Keratinocyte (primary cell): ENCODE data around the gene MTMR4. TPM values are rescaled to one million over a fixed set of nuclear protein-coding genes. Genes with fewer than 3 reads are reported as not detected.

ENCODE experiments used
- DNase-seq: peaks from one replicate; pipeline ENCODE4 v3.0.0-alpha.2; 2011; ENCODE audit warnings: low read depth, missing footprints, low spot score
- FAIRE-seq: peaks from 2 replicates; lab custom pipeline; 2011; peaks lifted over from hg19 to GRCh38; lab: Jason Lieb, UNC
- H2AFZ ChIP-seq: 2 replicates; pipeline ENCODE4 v1.6.0; 2012; ENCODE audit warnings: low read length, control low read depth, inconsistent platforms; ENCODE audit not compliant: control insufficient read depth
- H3K27ac ChIP-seq: 2 replicates; pipeline ENCODE4 v1.5.1; 2011; ENCODE audit warnings: low read length; ENCODE audit not compliant: control insufficient read depth, insufficient read depth
- H3K27me3 ChIP-seq: 3 replicates; pipeline ENCODE4 v1.6.0; 2011; ENCODE audit warnings: low read length; ENCODE audit not compliant: control insufficient read depth, insufficient read depth; ENCODE audit errors: extremely low read depth
- H3K36me3 ChIP-seq, 2 experiments: 2 replicates in 1 of 2; 3 replicates in 1 of 2; pipeline ENCODE4 v1.5.1; 2011; ENCODE audit warnings: low read length in 2 of 2, mild to moderate bottlenecking in 1 of 2; ENCODE audit not compliant: control insufficient read depth in 2 of 2, insufficient read depth in 2 of 2; ENCODE audit errors: extremely low read depth in 1 of 2
- H3K4me1 ChIP-seq: 3 replicates; pipeline ENCODE4 v1.5.1; 2011; ENCODE audit warnings: low read length; ENCODE audit not compliant: control insufficient read depth, insufficient read depth; ENCODE audit errors: extremely low read depth
- H3K4me2 ChIP-seq: 3 replicates; pipeline ENCODE4 v1.6.0; 2011; ENCODE audit warnings: low read depth, low read length; ENCODE audit not compliant: control insufficient read depth, insufficient read depth; ENCODE audit errors: extremely low read depth
- H3K4me3 ChIP-seq, 3 experiments: fragments of 200-600 bp in 1 of 3; sonication (generic) in 1 of 3; 2 replicates in 2 of 3; 3 replicates in 1 of 3; pipeline ENCODE4 v1.5.1; 2011 to 2016; ENCODE audit warnings: low read length in 3 of 3, mild to moderate bottlenecking in 3 of 3, control low read depth in 2 of 3, inconsistent platforms in 1 of 3, low read depth in 1 of 3, mixed read lengths in 1 of 3, mixed run types in 1 of 3, moderate library complexity in 1 of 3; ENCODE audit not compliant: control insufficient read depth in 2 of 3, insufficient read depth in 2 of 3; ENCODE audit errors: extremely low read depth in 1 of 3
- H3K79me2 ChIP-seq: 2 replicates; pipeline ENCODE4 v1.6.0; 2012; ENCODE audit warnings: low read length; ENCODE audit not compliant: control insufficient read depth, insufficient read depth
- H3K9ac ChIP-seq: 3 replicates; pipeline ENCODE4 v1.6.0; 2011; ENCODE audit warnings: low read length; ENCODE audit not compliant: control insufficient read depth, insufficient read depth; ENCODE audit errors: extremely low read depth
- H3K9me1 ChIP-seq: 3 replicates; pipeline ENCODE4 v1.6.0; 2011; ENCODE audit warnings: low read length; ENCODE audit not compliant: control insufficient read depth, insufficient read depth; ENCODE audit errors: extremely low read depth
- H3K9me3 ChIP-seq: 2 replicates; pipeline ENCODE4 v1.5.1; 2012; ENCODE audit warnings: low read depth, low read length; ENCODE audit not compliant: control insufficient read depth
- H4K20me1 ChIP-seq: 3 replicates; pipeline ENCODE4 v1.6.0; 2011; ENCODE audit warnings: low read length; ENCODE audit not compliant: control insufficient read depth, insufficient read depth; ENCODE audit errors: extremely low read depth
- CTCF ChIP-seq, 3 experiments: IDR thresholded peaks in 1 of 3; conservative IDR thresholded peaks in 1 of 3; optimal IDR thresholded peaks in 1 of 3; 2 replicates in 2 of 3; 3 replicates in 1 of 3; pipeline versions ENCODE3 to v1.5.1; 2011; ENCODE audit warnings: low read length in 3 of 3, mild to moderate bottlenecking in 3 of 3, moderate library complexity in 2 of 3, control low read depth in 1 of 3, inconsistent platforms in 1 of 3; ENCODE audit not compliant: insufficient read depth in 2 of 3; ENCODE audit errors: extremely low read depth in 1 of 3
- EZH2 ChIP-seq: IDR thresholded peaks from one replicate; pipeline ENCODE4 v1.6.1; 2012; ENCODE audit warnings: inconsistent platforms, mild to moderate bottlenecking, low read length, moderate library complexity
- dilution Hi-C: fragments of 300-500 bp; cut with MboI; formaldehyde crosslinking; loops from one replicate; pipeline ENCODE4 v1.7.0; 2020; ENCODE audit warnings: low sequenced_read_pairs; ENCODE audit not compliant: extremely low pct_ligation_motif_present
- polyA plus RNA-seq, 5 experiments: library from polyadenylated mRNA; depleted of rRNA in 3 of 5; stranded (reverse) in 3 of 5; stranded (forward) in 1 of 5; unstranded in 1 of 5; fragments of >200 nt; gene quantifications; 1 replicate in 1 of 5; 2 replicates in 3 of 5; 3 replicates in 1 of 5; pipeline versions ENCODE4 v1.2.1 to v1.2.3, GENCODE V29; 2011 to 2012; ENCODE audit warnings: missing spikeins in 2 of 5, low read depth in 1 of 5, low replicate concordance in 1 of 5

The MTMR4 gene
- polyA plus RNA-seq, 1 donor (not counting 4 experiments of a cell fraction or from before 2014, with no cell fraction given) = 18.9 TPM

GRCh38 chr17:58507123-58507634 lies 7.3 kb downstream of the MTMR4 start:
- Histone ChIP-seq H3K9me1 (no peaks in the 10 kb centered on the region), H3K4me1 (no peaks in the 10 kb centered on the region), H3K9ac (no peak overlapping the region), H3K4me3 (no peak overlapping the region), H3K27ac (no peak overlapping the region), H3K27me3 (no peaks in the 10 kb centered on the region), H3K36me3 (peaks cover 31 to 40% of the 10 kb centered on the region in 2 experiments), H3K4me2 (no peak overlapping the region), H4K20me1 (no peaks in the 10 kb centered on the region), H2AFZ (no peak overlapping the region), H3K79me2 (no peaks in the 10 kb centered on the region), H3K9me3 (no peaks in the 10 kb centered on the region)
- TF ChIP-seq CTCF (optimal IDR thresholded peaks at IDR 0.05 in 1 of 3, IDR thresholded peaks at IDR 0.05 in 1 of 3, conservative IDR thresholded peaks at IDR 0.05 in 1 of 3; ENCODE audit: extremely low read depth in 1 of 3, insufficient read depth in 2 of 3, low read length in 3 of 3) (no peak), EZH2 (no peak)
- dilution Hi-C loops = no loop called here
- DNase-seq (no peak), FAIRE-seq (no peak)

GRCh38 chr17:58506354-58507080 lies 7.9 kb downstream of the MTMR4 start:
- no peak for TF ChIP-seq EZH2
- no peak for TF ChIP-seq CTCF (optimal IDR thresholded peaks at IDR 0.05 in 1 of 3, IDR thresholded peaks at IDR 0.05 in 1 of 3, conservative IDR thresholded peaks at IDR 0.05 in 1 of 3; ENCODE audit: extremely low read depth in 1 of 3, insufficient read depth in 2 of 3, low read length in 3 of 3)

More at GRCh38 chr17:58506354-58507080, 7.9 kb downstream of the MTMR4 start:
- Histone ChIP-seq H3K9me1 (no peaks in the 10 kb centered on the region), H3K79me2 (no peaks in the 10 kb centered on the region), H3K4me1 (no peaks in the 10 kb centered on the region), H3K4me3 (no peak overlapping the region), H3K27me3 (no peaks in the 10 kb centered on the region), H3K9ac (no peak overlapping the region), H2AFZ (no peak overlapping the region), H3K9me3 (no peaks in the 10 kb centered on the region), H3K4me2 (no peak overlapping the region), H3K36me3 (peaks cover 32 to 35% of the 10 kb centered on the region in 2 experiments), H3K27ac (no peak overlapping the region), H4K20me1 (no peaks in the 10 kb centered on the region)
- no peak for FAIRE-seq
- dilution Hi-C loops = no loop called here
- DNase-seq = no peak
